NK-92 (cell line): ENCODE measurements around the gene OXT.
"Not testable (repeated sequence)": the region's sequence is repeated elsewhere in the genome, so short reads cannot be mapped to it uniquely, and the experiment has no call there.

ENCODE experiments used
- DNase-seq: peaks from one replicate; lab custom pipeline; 2025; ENCODE audit not compliant: unreplicated experiment; lab: John Stamatoyannopoulos, UW

Gene OXT

DNA sequence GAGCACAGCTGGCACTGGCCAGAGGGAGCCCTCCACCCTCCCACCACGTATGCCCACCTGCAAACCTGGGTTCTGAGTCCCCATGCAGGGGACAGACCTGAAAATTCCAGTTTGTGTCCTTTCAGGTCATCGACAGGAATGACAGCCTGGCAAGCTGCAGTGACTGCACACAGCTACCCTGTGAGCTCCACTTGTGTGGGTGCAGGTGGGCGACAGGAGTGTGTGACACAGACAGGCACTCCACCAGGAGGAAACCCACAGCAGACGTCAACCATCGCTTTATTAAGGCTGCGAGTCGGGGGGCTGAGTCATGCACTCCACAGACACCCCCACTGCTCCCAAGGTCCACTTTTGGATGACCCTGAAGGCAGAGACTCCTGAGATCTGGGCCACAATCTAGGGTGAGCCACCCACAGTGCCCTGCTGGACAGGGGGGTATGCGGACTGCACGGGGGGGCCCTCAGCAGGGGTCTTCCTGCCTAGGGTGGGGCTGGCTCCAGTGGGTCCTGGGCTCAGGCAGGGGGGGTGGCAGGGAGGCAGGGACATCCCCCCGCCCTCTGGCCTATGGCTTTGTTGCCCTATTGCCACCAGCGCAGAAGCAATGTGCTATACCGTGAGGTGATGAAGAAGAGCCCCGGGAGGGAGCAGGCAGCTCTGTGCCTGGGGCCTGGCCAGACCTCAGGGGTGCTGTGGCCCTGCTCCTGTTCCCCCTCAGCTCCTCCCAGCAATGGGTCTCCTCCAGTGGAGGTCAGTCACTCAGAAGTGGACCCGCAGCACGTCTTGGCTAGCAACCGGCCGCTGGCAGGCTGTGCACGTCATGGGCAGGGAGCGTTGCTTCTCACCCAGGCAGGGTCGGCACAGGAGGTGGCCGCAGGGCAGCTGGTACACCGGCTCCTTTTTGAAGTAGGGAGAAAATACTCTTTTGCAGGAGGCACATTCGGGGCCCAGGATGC is 38.2 kb downstream of the OXT start:
- no peak for DNase-seq

DNA sequence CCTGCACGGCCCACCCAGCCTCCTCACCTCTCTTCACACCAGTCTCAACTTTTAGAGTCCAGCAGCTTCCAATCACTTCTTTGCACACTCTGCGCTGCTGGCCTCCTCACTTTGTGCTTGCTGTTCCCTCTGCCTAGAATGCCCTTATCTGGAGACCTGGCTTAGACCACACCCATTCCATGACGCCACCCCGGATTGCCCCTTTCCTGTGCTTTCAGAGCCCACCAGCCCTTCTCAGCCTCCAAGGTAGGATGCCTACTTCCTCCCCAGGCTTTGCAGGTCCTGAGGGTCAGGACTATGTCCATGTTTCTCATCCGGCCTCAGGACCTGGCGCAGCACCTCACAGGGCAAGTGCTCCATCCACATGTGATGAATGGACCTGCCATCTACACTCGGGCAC is 40.1 kb downstream of the OXT start:
- DNase-seq: no peak

DNA sequence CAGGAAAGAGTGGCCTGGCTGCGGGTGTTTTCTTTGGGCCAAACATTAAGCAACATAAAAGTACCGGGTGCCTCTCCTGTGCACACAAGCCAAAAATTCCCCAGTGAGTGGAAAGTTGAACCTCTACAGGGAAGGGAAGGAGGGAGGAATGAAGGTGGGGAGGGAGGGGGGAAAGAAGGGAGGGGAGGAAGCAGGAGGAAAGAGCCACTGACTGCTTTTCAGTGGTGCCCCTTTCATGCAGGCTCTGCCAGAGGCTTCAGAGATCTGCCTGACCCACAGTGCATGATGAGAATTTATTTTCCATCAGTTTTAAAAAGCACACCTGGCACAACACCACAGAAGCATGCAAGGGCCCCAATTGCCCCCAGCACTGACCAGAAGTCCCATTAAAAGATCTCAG is 40.6 kb downstream of the OXT start:
- DNase-seq: no peak

DNA sequence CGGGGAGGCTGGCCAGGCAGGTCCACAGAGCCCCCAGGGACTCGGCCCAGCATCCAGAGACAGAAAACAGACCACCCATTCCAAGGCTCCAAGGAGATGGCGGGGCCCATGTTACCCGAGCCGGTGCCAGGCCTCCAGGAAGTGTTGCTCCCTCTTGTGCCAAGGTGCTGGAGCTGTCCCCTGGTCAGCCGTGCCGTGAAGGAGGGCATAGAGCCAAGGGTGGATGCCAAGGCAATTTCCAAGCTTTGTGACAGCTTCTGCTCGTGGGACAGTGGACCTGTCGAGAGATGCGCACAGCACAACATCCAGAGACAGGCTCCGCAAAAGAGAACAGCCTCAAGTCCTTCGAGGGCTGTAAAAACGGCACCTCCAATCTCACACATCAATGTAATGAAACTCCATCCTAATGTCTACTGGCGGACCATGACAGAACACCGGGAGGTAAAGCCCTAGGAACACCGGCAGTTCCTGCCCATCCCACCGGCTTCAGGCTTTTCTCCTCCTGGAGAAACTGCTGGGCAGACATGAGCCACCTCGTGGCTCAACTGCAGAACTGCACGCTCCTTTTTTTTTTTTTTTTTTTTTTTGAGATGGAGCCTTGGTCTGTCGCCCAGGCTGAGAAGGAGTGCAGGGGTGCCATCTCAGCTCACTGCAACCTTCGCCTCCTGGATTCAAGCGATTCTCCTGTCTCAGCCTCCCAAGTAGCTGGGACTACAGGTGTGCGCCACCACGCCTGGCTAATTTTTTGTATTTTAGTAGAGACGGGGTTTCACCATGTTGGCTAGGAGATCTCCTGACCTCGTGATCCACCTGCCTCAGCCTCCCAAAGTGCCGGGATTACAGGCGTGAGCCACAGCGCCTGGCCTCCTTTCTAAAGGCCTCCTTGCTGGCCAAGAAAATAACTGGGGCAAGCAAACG is 44.0 kb downstream of the OXT start:
- no peak for DNase-seq

DNA sequence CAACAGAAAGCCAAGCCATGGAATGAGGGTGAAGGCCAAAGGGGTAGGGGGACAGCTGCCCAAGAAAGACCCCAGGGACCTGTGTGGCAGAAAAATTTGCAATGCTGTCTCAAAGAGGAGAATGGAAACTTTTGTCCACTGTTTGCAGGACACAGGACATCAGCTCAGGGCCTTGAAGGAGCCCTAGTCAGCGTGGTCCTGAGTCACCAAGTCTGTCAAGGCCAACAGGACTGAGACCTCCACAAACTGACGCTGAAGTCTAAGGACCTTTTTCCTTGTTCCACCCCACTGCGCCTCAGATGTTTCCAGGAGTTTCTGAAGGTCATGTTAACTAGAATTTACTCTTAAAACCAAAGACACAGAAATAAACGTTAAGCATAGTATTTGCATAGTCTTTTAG is 44.9 kb downstream of the OXT start:
- no peak for DNase-seq

DNA sequence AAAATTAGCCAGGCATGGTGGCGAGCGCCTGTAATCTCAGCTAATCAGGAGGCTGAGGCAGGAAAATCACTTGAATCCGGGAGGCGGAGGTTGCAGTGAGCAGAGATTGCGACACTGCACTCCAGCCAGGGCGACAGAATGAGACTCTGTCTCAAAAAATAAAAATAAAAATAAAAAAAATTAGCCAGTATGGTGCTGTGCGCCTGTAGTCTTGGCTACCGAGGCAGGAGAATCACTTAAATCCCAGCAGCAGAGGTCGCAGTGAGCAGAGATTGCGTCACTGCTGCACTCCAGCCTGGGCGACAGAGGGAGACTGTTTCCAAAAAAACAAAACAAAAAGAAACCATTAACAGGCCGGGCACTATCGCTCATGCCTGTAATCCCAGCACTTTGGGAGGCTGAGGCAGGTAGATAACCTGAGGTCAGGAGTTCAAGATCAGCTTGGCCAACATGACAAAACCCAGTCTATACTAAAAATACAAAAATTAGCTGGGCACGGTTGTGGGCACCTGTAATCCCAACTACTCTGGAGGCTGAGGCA is 46.5 kb downstream of the OXT start:
- not testable (repeated sequence) for DNase-seq

DNA sequence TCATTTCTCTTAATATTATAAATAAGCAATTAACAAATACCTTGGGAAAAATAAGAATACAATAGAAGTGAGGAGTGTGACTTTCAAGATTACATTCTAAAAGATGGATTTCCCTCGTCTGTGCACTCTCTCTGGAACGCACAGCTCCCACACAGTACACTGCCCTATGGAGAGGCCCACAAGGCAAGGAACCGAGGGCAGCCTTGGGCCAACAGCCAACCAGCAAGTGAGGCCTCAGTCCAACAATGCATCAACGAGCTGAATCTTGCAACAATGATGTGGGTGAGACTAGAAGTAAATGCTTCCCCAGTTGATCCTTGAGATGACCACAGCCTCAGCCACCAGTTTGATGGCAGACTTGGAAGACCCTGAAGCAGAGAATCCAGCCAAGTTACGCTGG is 47.6 kb downstream of the OXT start:
- DNase-seq: no peak

DNA sequence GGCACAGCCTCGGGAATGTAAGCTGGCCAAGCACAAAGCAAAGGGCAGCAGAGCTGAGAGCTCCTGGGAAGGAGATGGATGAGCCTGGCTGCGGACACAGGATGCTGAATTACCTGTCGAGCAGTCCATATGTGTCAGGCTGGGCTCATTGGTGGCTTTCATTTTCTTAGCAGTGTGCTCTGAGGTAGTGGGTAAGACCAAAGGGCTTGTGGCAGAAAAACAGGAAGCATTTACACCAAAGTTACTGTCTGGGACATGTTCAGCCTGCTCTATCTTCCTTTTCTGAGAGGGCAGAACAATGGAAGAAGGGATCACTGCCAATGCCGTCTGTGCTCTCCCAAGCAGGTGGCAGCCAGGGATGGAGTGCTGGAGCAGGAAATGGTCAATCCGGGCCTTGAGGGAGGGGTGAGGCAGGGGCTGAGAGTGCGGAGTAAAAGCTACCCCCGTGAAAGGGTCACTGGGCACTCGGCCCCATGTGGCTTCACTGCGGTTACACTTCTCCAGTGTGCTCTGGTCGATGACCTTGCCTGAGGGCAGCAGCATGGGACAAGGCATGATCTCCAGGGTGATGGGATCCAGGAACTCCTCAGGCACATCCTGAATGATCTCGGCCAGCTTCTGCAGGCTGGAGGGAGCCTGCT is 50.0 kb downstream of the OXT start:
- DNase-seq: no peak
